H9 (cell line): ENCODE results near the gene CCDC182. TPM values are rescaled to one million over a fixed set of nuclear protein-coding genes. Genes with fewer than 3 reads are reported as not detected.

Experiments
- DNase-seq: peaks from one replicate; pipeline ENCODE4 v3.0.0-alpha.2; 2017
- H2AFZ ChIP-seq: one replicate; pipeline ENCODE4 v1.6.1; 2013; ENCODE audit warnings: mild to moderate bottlenecking, low read length, control low read depth, moderate library complexity
- H2AK5ac ChIP-seq: 2 replicates; pipeline ENCODE4 v1.6.1; 2013; ENCODE audit warnings: low read length, control low read depth, mixed read lengths; ENCODE audit not compliant: insufficient read length
- H2BK120ac ChIP-seq: one replicate; pipeline ENCODE4 v1.6.1; 2013; ENCODE audit warnings: low read depth, mild to moderate bottlenecking, low read length, control low read depth, inconsistent platforms; ENCODE audit not compliant: poor library complexity, severe bottlenecking
- H2BK12ac ChIP-seq: 2 replicates; pipeline ENCODE4 v1.6.1; 2013; ENCODE audit warnings: low read length, control low read depth, mixed read lengths, low read depth; ENCODE audit not compliant: insufficient read length
- H2BK15ac ChIP-seq: 2 replicates; pipeline ENCODE4 v1.6.1; 2013; ENCODE audit warnings: low read depth, low read length, control low read depth
- H2BK20ac ChIP-seq: one replicate; pipeline ENCODE4 v1.6.1; 2013; ENCODE audit warnings: low read depth, mild to moderate bottlenecking, low read length, control low read depth, inconsistent platforms; ENCODE audit not compliant: poor library complexity, severe bottlenecking
- H2BK5ac ChIP-seq: 2 replicates; pipeline ENCODE4 v1.6.1; 2013; ENCODE audit warnings: low read length, control low read depth, mixed read lengths; ENCODE audit not compliant: insufficient read length
- H3K14ac ChIP-seq: 2 replicates; pipeline ENCODE4 v1.6.1; 2013; ENCODE audit warnings: low read length, control low read depth; ENCODE audit not compliant: insufficient read depth
- H3K18ac ChIP-seq: 2 replicates; pipeline ENCODE4 v1.6.1; 2013; ENCODE audit warnings: low read depth, mild to moderate bottlenecking, mixed read lengths, low read length, control low read depth; ENCODE audit not compliant: insufficient read length
- H3K23ac ChIP-seq: 2 replicates; pipeline ENCODE4 v1.6.1; 2013; ENCODE audit warnings: low read length, control low read depth, mixed read lengths, low read depth; ENCODE audit not compliant: insufficient read length
- H3K23me2 ChIP-seq: 2 replicates; pipeline ENCODE4 v1.6.1; 2013; ENCODE audit warnings: low read depth, mild to moderate bottlenecking, mixed read lengths, low read length, control low read depth; ENCODE audit not compliant: insufficient read length, poor library complexity, severe bottlenecking
- H3K27ac ChIP-seq: 2 replicates; pipeline ENCODE4 v1.5.1; 2013; ENCODE audit warnings: low read length, control low read depth, mixed read lengths, low read depth; ENCODE audit not compliant: insufficient read length
- H3K27me3 ChIP-seq: 2 replicates; pipeline ENCODE4 v1.6.1; 2013; ENCODE audit warnings: low read length, control low read depth, inconsistent platforms; ENCODE audit not compliant: insufficient read depth
- H3K4ac ChIP-seq: 2 replicates; pipeline ENCODE4 v1.6.1; 2013; ENCODE audit warnings: low read depth, mild to moderate bottlenecking, control low read depth, inconsistent platforms, low read length, moderate library complexity
- H3K4me1 ChIP-seq: 2 replicates; pipeline ENCODE4 v1.6.1; 2013; ENCODE audit warnings: low read length, control low read depth, inconsistent platforms; ENCODE audit not compliant: insufficient read depth
- H3K4me2 ChIP-seq: 2 replicates; pipeline ENCODE4 v1.6.1; 2013; ENCODE audit warnings: low read length, control low read depth, mixed read lengths; ENCODE audit not compliant: insufficient read length, insufficient read depth
- H3K56ac ChIP-seq: 2 replicates; pipeline ENCODE4 v1.6.1; 2013; ENCODE audit warnings: low read depth, mild to moderate bottlenecking, mixed read lengths, low read length, control low read depth; ENCODE audit not compliant: insufficient read length
- H3K79me1 ChIP-seq: 2 replicates; pipeline ENCODE4 v1.6.1; 2013; ENCODE audit warnings: low read depth, mild to moderate bottlenecking, moderate library complexity, low read length, control low read depth, inconsistent platforms; ENCODE audit not compliant: insufficient read depth, poor library complexity, severe bottlenecking
- H3K79me2 ChIP-seq: 2 replicates; pipeline ENCODE4 v1.6.1; 2013; ENCODE audit warnings: low read length, control low read depth, inconsistent platforms; ENCODE audit not compliant: insufficient read depth
- H3K9ac ChIP-seq: 2 replicates; pipeline ENCODE4 v1.6.1; 2013; ENCODE audit warnings: low read length, control low read depth, mixed read lengths; ENCODE audit not compliant: insufficient read length; ENCODE audit errors: extremely low read depth
- H3K9me3 ChIP-seq: one replicate; pipeline ENCODE4 v1.6.1; 2013; ENCODE audit warnings: low read depth, low read length, inconsistent platforms; ENCODE audit not compliant: control insufficient read depth
- H3T11ph ChIP-seq: one replicate; pipeline ENCODE4 v1.6.1; 2013; ENCODE audit warnings: mild to moderate bottlenecking, low read length, control low read depth, inconsistent platforms
- H4K20me1 ChIP-seq: one replicate; pipeline ENCODE4 v1.6.1; 2013; ENCODE audit not compliant: control insufficient read depth, insufficient read length, insufficient read depth
- H4K5ac ChIP-seq: 2 replicates; pipeline ENCODE4 v1.6.1; 2013; ENCODE audit warnings: low read depth, mild to moderate bottlenecking, mixed read lengths, low read length, control low read depth; ENCODE audit not compliant: insufficient read length
- H4K8ac ChIP-seq: replicated peaks from 2 replicates; pipeline ENCODE4 v1.6.1; 2013; ENCODE audit warnings: low read length, control low read depth, mixed read lengths, low read depth; ENCODE audit not compliant: insufficient read length
- H4K91ac ChIP-seq: 2 replicates; pipeline ENCODE4 v1.6.1; 2013; ENCODE audit warnings: low read depth, mild to moderate bottlenecking, moderate library complexity, mixed read lengths, low read length, control low read depth; ENCODE audit not compliant: insufficient read length
- H3K27ac Mint-ChIP-seq, 3 experiments: 2 replicates in 2 of 3; 3 replicates in 1 of 3; pipeline ENCODE4 v1.8.0; 2020 to 2021; ENCODE audit warnings: mixed read lengths in 3 of 3, mild to moderate bottlenecking in 1 of 3, moderate library complexity in 1 of 3
- H3K27me3 Mint-ChIP-seq: 2 replicates; pipeline ENCODE4 v1.8.0; 2021; ENCODE audit warnings: low read depth, mild to moderate bottlenecking, moderate library complexity, mixed read lengths
- H3K36me3 Mint-ChIP-seq, 3 experiments: 2 replicates in 2 of 3; 3 replicates in 1 of 3; pipeline ENCODE4 v1.8.0; 2020 to 2021; ENCODE audit warnings: low read depth in 3 of 3, mixed read lengths in 3 of 3; ENCODE audit not compliant: insufficient read depth in 1 of 3
- H3K4me1 Mint-ChIP-seq, 2 experiments: 2 replicates each; pipeline ENCODE4 v1.8.0; 2020; ENCODE audit warnings: mixed read lengths in 2 of 2
- H3K4me3 Mint-ChIP-seq, 2 experiments: 2 replicates in 1 of 2; 3 replicates in 1 of 2; pipeline ENCODE4 v1.8.0; 2020 to 2021; ENCODE audit warnings: mild to moderate bottlenecking in 2 of 2, mixed read lengths in 2 of 2, moderate library complexity in 1 of 2
- H3K9me3 Mint-ChIP-seq, 2 experiments: 2 replicates in 1 of 2; 3 replicates in 1 of 2; pipeline ENCODE4 v1.8.0; 2020; ENCODE audit warnings: mild to moderate bottlenecking in 2 of 2, mixed read lengths in 2 of 2, moderate library complexity in 1 of 2
- WGBS: extraction: QIAGEN DNeasy Blood & Tissue Kit; methylation state at CpG from one replicate; pipeline ENCODE4 v1.1.7; 2013; ENCODE audit warnings: missing lambda C conversion rate, low lambda C conversion rate, mixed read lengths; ENCODE audit not compliant: insufficient read length; ENCODE audit errors: extremely low coverage; 5-methylcytosine and 5-hydroxymethylcytosine counted together
- total RNA-seq: library from RNA; stranded (reverse); gene quantifications from 2 replicates; pipeline ENCODE4 v1.2.1, GENCODE V29; 2021
- TF ChIP-seq, protein P1 (sequence below): fragments of 200-600 bp; sonication (generic); conservative IDR thresholded peaks from 3 replicates; pipeline ENCODE4 v1.8.0; 2021; ENCODE audit warnings: antibody characterized with exemption, mild to moderate bottlenecking

Gene CCDC182
- total RNA-seq, 1 experiment from 2014 or later: not detected

DNA sequence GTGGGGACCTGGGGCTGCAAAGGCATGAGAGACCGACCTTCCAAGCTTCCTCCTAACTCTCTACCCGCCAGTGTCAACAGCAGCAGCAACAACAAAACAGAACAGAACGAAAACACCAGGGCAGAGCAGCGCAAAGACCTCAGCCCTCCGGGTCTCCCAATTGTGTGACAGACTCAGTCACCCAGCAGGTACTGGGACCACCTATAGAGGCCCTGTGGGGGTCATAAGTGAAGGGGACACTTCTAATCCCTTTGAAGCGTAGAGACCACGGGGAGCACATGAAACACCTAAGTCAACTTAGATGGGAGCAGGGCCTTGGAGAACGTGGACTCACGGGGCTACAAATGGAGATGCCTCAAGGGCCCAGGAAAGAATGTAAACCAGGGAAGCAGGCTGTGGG lies 12.6 kb upstream of the CCDC182 start:
- H2BK12ac ChIP-seq: no peak overlapping the region
- H2BK15ac ChIP-seq: no peak overlapping the region
- no peaks in the 10 kb centered on the region for H3K79me1 ChIP-seq
- no peak overlapping the region for H3K4me2 ChIP-seq
- H2BK20ac ChIP-seq: no peak overlapping the region
- H3K4ac ChIP-seq: no peak overlapping the region
- no peak overlapping the region for H4K8ac ChIP-seq
- H4K5ac ChIP-seq: no peak overlapping the region
- Mint-ChIP-seq H3K9me3 (no peaks in the 10 kb centered on the region), H3K4me3 (no peak overlapping the region), H3K27me3 (peaks cover under 1% of the 10 kb centered on the region; the same call in 1 of the 2 replicates), H3K36me3 (no peaks in the 10 kb centered on the region), H3K4me1 (peaks cover 14 to 35% of the 10 kb centered on the region in 2 experiments), H3K27ac (no peak overlapping the region)
- no peak overlapping the region for H2BK5ac ChIP-seq
- H2AK5ac ChIP-seq: no peak overlapping the region
- H3K56ac ChIP-seq: no peak overlapping the region
- H3K9me3 ChIP-seq: no peaks in the 10 kb centered on the region
- H3K27ac ChIP-seq: no peak overlapping the region
- DNase-seq: no peak
- H3K23me2 ChIP-seq: no peaks in the 10 kb centered on the region
- no peaks in the 10 kb centered on the region for H3K27me3 ChIP-seq
- H4K20me1 ChIP-seq: no peaks in the 10 kb centered on the region
- no peak overlapping the region for H4K91ac ChIP-seq
- no peak overlapping the region for H2AFZ ChIP-seq
- TF ChIP-seq, protein P1, sequence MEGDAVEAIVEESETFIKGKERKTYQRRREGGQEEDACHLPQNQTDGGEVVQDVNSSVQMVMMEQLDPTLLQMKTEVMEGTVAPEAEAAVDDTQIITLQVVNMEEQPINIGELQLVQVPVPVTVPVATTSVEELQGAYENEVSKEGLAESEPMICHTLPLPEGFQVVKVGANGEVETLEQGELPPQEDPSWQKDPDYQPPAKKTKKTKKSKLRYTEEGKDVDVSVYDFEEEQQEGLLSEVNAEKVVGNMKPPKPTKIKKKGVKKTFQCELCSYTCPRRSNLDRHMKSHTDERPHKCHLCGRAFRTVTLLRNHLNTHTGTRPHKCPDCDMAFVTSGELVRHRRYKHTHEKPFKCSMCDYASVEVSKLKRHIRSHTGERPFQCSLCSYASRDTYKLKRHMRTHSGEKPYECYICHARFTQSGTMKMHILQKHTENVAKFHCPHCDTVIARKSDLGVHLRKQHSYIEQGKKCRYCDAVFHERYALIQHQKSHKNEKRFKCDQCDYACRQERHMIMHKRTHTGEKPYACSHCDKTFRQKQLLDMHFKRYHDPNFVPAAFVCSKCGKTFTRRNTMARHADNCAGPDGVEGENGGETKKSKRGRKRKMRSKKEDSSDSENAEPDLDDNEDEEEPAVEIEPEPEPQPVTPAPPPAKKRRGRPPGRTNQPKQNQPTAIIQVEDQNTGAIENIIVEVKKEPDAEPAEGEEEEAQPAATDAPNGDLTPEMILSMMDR: no peak
- H3K23ac ChIP-seq: no peak overlapping the region
- no CpG with 5 or more reads among the region's 9 CpGs for WGBS
- H2BK120ac ChIP-seq: no peak overlapping the region
- H3K18ac ChIP-seq: no peak overlapping the region
- no peak overlapping the region for H3T11ph ChIP-seq
- no peak overlapping the region for H3K14ac ChIP-seq
- H3K79me2 ChIP-seq: no peaks in the 10 kb centered on the region
- no peak overlapping the region for H3K9ac ChIP-seq
- H3K4me1 ChIP-seq: no peaks in the 10 kb centered on the region; the same call in 1 of the 2 replicates
